ENCODE results near the gene CNOT6.

DNA sequence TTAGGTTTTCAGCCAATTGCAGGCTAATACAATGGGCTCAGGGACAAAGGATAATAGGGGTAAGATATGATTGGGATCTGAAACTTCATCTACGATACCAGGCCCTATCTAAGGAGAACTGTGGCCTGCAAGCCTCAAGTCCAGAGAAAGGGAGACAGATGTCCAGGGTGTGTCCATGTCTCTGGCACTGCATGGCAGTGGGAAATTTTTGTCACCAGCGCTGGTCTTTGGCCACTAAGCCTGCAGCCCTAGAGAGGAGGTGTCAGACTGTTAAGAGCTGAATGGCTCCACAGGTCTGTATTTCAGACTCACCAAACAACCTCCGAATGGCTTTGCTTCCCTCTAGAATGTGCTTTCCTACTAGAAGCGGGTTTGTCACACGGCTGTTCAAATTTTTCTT, 6.6 kb upstream of the CNOT6 start:
- TF ChIP-seq POLR2A (IDR thresholded peaks at IDR 0.05): no peak
- TF ChIP-seq, protein P1, sequence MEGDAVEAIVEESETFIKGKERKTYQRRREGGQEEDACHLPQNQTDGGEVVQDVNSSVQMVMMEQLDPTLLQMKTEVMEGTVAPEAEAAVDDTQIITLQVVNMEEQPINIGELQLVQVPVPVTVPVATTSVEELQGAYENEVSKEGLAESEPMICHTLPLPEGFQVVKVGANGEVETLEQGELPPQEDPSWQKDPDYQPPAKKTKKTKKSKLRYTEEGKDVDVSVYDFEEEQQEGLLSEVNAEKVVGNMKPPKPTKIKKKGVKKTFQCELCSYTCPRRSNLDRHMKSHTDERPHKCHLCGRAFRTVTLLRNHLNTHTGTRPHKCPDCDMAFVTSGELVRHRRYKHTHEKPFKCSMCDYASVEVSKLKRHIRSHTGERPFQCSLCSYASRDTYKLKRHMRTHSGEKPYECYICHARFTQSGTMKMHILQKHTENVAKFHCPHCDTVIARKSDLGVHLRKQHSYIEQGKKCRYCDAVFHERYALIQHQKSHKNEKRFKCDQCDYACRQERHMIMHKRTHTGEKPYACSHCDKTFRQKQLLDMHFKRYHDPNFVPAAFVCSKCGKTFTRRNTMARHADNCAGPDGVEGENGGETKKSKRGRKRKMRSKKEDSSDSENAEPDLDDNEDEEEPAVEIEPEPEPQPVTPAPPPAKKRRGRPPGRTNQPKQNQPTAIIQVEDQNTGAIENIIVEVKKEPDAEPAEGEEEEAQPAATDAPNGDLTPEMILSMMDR (IDR thresholded peaks at IDR 0.05): no peak
- no peak for TF ChIP-seq POLR2AphosphoS5 (IDR thresholded peaks at IDR 0.05)

Data from transverse colon (tissue), 4 donors.